Dedifferentiated amniotic fluid mesenchymal stem cell (primary cell): ENCODE results near the gene TTC28.

ENCODE experiments used
- DNase-seq: peaks from one replicate; pipeline ENCODE4 v3.0.0-alpha.2; 2016; ENCODE audit errors: extremely low spot score

TTC28 gene

DNA sequence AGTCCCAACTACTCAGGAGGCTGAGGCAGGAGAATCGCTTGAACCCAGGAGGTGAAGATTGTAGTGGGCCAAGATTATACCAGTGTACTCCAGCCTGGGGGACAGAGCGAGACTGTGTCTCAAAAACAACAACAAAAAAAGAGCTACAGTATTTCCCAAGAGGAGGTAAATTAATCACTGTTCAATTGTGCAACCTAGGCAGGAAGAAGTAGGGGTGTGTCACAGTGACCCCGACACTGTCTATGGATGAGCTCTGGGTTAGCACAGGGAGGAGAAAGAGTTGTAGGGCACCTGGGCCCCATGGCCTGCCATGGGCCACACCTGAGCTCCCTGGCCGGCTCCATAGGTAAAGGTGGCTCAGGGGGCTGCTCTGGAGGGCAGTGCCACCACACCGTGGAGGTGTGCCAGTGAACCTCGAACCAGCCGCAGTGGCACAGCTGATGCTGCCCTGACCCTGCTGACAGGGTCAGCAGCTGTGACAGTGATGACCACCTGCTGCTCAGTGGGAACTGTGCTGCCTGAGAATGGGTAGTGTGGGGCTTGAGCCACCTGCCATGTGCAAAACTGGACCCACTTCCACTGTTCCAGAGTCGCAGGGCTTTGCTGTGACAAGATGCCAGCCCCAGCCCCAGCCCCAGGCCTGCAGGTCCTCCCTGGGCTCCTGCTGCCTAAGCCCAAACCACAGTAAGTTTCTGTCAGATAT lies 676.6 kb downstream of the TTC28 start:
- DNase-seq, result no peak

- peak; percentile 15 for DNase-seq
These were observed 677.4 kb downstream of the TTC28 start for GRCh38 chr22:28002181-28002700.

GRCh38 chr22:28001171-28001835 lies 678.3 kb downstream of the TTC28 start:
- DNase-seq, result no peak

DNA sequence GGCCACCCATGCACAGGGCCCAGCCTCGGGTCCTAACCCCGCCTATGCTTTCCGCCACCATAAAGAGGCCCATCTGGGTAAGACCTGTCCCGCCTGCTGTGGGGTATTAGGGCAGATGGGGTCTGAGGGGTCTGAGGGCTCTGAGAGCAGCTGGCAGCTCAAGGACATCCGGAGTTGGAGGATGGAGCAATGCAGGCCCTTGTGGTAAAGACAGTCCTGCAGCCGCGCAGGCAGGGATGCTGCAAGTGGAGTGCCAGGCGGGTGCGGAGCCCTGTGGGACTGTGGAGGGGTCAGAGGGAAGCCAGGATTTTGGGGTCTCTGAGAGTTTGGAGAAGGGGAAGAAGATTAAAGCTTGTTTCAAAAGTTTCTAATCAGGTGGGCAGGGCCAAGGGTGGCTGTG lies 679.3 kb downstream of the TTC28 start:
- DNase-seq, result no peak

DNA sequence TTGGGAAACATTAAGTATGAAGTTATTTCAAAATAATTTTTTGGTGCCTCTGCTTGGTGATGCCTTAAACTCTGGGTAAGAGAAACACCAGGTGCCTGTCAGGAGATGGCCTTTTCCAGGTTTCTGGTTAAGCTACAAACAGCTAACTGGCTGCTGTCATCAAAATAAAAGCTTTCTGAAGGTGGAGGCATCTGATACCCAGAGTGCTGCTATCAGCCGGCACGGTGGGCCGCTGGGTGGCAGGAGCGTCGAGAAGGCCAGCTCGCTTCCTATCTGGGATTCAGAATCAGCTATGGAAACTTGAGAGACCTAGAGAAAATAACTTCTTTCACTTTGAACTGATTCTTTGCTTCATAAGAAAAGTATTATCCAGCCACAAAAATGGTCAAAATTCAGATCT lies 679.8 kb downstream of the TTC28 start:
- no peak for DNase-seq

GRCh38 chr22:27998511-27999410 lies 680.9 kb downstream of the TTC28 start:
- DNase-seq, result no peak

- DNase-seq, result no peak
These were observed 682.1 kb downstream of the TTC28 start for GRCh38 chr22:27997538-27997937.

- no peak for DNase-seq
These were observed 682.7 kb downstream of the TTC28 start for GRCh38 chr22:27996981-27997380.

DNA sequence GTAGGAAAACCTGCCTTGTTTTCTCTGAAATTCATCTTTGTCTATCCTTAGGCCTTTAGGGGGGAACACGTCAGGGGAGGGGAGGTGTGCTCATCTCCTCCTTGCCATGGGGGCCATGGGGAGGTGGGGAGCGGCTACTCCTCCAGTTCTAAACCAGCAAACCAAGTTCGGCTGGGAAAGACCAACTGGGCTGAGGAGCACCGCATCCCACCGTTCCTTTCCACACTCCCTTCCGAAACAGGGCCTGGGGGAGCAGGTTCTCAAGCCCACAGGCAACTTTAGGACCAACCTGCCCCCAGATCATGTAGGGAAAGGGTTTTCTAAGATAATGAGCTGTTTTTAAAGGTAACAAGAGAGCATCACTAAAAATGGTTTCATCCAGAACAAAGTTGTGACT lies 683.1 kb downstream of the TTC28 start:
- DNase-seq, result no peak

- DNase-seq, result no peak
These were observed 683.7 kb downstream of the TTC28 start for GRCh38 chr22:27995801-27996528.

- no peak for DNase-seq
These were observed 684.9 kb downstream of the TTC28 start for GRCh38 chr22:27994481-27995331.

GRCh38 chr22:27993774-27994350 lies 685.8 kb downstream of the TTC28 start:
- DNase-seq, result no peak

DNA sequence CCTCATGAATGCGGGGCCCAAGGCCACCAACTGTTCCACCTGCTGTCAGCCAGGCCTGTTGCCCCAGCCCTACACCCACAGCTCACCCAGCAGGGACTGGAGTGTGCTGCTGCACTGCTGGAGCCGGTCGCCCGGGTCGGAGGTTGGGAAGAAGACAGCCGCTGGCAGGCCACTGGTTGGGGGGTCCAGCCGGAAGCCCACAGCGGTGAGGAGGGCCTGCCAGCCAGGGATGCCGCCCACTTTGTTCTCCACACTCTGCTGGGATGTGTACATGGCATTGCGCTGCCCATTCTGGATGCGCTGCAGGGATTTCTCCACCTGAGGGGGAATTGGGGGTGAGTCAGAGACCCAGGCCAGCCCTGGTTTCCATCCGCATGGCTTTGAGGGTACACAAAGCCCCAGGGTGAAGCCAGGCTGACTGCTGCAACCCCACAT lies 686.4 kb downstream of the TTC28 start:
- no peak for DNase-seq

DNA sequence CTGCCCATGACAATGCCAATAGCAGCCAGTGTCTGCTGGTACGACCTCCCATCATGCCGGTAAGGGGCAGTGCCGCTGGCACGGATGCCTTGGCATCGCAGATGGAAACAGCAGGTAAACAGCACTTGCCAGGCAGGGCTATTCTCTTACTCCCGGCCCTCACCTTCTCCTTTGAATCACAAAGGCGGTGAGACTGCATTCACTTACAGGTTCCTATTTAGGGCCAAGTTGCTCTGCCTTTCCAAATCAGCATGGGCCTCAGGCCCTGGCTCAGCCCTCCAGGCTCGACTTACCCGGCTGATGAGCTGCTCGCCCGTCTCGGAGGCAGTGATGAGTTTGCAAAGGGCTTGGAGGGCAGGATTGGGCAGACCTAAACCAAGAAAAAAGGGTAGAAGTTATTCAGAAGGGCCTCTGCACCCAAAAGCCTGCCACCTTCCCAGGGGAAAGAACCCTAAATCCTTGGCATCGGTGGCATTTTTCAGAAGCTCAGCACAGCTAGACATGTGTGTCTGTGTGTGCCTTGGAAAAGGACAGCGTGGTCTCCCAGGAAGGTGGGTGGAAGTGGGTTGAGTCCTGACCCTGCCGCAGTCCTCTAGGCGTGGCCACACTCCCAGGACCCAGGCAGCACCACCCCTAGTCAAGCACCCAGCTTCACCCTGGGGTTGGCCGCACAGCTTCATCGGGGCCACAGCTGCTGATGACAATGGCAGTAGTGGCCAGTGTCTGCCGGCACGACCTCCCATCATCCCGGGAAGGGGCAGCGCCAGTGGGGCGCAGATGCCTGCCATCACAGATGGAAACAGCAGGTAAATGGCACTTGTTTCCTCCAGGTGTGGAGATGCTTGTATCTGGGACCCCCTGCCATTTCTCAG lies 687.1 kb downstream of the TTC28 start:
- DNase-seq, result no peak

DNA sequence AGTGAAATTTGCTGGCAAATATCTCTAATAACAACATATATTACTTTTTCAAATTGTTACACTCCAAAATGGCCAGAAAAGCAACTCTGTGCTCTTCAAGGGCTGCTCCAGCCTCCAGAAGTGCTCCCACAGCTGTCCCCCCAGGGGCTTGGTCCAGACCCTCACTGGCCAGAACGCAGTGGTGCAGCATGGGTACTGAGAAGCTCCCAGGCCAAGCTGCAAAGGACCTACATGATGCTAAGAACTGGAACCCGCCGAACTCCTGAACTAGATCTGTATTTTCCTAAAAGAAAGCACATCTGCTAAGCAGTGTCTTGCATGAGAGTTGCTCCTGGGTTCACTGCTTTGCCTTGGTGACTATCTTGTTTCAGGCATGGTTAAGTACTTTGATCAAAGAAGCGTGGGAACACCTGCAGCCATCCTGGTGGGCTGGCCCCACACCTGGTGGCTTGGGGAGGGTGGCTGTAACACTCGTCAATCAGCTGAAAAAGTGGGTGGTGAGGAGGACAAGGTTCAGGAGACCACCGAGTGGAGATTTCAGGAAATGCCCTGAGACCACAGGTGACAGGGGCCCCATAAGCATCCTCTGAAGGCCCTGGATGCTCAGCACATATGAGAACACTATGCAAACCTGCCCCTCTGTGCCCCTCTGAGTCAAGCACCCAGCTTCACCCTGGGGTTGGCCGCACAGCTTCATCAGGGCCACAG lies 687.9 kb downstream of the TTC28 start:
- no peak for DNase-seq

DNA sequence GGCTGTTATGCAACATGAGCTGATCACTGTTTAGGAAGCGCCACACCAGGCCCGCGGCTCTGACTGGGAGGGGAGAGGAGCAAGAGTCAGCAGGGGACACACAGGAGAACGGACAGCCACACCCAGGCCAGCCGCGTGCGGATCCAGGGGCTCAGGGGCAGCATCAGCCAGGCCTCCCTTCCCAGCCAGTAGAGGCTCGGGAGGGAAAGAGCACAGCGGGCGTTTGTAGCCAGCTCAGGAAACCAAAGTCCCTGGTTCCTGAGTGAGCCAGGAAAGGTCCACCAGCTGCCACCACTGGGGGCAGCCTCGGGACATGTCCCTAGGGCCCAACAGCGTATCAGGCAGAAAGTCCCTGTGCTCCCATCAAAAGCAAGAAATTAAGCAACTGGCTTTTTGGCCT lies 688.8 kb downstream of the TTC28 start:
- DNase-seq, result no peak

DNA sequence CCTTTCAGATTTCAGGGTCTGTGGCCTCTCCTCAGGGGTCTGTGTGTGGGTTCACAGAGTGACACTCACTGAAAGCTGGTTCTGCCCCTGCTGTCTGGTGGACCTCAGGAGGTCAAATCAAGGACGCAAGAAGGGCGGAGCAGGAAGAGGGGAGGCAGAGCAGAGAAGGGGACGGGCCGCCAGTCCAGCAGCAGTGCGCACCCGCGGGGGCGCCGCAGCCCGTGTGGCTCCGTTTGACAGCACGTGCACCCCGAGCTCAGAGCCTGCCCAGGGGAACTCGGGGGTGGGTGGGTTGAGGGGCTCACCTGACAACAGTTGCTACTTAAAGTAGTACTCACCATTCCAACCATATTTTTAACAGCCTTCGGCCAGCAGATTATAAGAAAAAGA lies 689.2 kb downstream of the TTC28 start:
- no peak for DNase-seq

DNA sequence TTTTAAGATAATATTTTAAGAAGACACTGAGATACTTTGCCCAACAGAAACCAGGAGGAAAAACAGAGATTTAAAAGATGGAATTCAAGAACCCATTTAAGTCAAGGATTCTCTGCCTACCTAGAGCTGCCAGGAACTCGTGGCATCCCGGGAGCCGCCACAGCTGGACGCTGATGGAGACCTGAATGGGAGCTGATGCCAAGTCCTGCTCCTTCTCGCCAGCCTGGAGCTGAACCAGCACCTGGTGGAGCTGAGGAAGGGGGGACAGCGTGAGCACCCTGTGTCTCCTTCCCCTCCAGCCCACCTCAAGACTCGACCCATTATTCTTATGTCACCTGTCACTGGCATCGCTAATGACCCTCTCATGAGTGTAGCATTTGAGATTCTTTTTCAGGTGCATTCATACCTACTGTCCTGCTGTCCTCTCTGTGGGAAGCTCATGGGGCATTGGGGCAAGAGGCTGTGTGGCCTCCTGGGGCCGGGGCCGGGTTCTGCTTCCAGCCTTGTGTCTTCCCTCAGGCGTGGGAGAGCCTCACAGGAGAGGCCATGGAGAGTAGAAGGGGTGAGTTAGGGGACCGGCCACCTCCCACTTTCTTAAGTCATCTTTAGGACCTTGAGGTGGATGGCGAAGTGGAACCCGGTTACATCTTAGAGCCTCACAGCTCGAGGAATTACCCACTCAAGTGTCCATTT lies 689.7 kb downstream of the TTC28 start:
- DNase-seq, result no peak
